GM12875 (cell line): ENCODE results near the gene ADGRE1.
A peak's percentile ranks its signal among the peaks of the same experiment; 100 is the strongest.

Experiments used
- H3K4me3 ChIP-seq: one replicate; pipeline ENCODE4 v1.5.1; 2011; ENCODE audit warnings: low read depth, low read length, control low read depth
- TF ChIP-seq, protein P1 (sequence below): IDR thresholded peaks from 2 replicates; pipeline ENCODE4 v1.5.1; 2011; ENCODE audit warnings: low read depth, mild to moderate bottlenecking, control low read depth, inconsistent platforms, low read length, moderate library complexity, borderline replicate concordance; ENCODE audit not compliant: insufficient read depth

Gene ADGRE1

DNA sequence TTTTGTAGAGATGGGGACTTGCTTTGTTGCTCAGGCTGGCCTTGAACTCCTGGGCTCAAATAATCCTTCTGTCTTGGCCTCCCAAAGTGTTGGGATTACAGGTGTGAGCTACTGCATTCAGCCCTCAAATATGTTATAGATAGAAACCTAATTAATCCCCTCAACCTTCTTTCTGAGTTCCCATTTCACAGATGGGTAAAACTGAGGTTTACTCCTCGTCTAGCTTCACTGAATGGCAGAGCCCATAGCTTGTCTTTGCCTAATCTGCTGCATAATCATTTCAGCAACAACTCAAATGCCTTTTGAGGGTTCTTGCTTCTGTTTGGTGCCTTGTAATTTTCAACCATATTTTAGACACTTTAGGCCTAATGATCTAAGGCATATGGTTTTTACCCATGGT, 36.0 kb upstream of the ADGRE1 start:
- TF ChIP-seq, protein P1, sequence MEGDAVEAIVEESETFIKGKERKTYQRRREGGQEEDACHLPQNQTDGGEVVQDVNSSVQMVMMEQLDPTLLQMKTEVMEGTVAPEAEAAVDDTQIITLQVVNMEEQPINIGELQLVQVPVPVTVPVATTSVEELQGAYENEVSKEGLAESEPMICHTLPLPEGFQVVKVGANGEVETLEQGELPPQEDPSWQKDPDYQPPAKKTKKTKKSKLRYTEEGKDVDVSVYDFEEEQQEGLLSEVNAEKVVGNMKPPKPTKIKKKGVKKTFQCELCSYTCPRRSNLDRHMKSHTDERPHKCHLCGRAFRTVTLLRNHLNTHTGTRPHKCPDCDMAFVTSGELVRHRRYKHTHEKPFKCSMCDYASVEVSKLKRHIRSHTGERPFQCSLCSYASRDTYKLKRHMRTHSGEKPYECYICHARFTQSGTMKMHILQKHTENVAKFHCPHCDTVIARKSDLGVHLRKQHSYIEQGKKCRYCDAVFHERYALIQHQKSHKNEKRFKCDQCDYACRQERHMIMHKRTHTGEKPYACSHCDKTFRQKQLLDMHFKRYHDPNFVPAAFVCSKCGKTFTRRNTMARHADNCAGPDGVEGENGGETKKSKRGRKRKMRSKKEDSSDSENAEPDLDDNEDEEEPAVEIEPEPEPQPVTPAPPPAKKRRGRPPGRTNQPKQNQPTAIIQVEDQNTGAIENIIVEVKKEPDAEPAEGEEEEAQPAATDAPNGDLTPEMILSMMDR: no peak
- H3K4me3 ChIP-seq: no peak overlapping the region

DNA sequence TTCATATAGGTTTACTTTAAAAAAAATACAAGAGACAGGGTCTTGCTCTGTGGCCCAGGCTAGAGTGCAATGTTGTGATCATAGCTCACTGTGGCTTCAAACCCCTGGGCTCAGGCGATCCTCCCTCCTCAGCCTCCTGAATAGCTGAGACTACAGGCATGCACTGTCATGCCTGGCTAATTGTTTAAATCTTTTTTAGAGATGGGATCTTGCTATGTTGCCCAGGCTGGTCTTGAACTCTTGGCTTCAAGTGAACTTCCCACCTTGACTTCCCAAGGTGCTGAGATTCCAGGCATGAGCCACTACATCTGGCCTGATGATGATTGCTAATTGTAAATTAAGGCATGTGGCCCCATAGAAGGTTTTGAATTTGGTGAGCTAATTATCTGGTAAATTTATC, 35.4 kb upstream of the ADGRE1 start:
- TF ChIP-seq, protein P1: no peak
- no peak overlapping the region for H3K4me3 ChIP-seq

DNA sequence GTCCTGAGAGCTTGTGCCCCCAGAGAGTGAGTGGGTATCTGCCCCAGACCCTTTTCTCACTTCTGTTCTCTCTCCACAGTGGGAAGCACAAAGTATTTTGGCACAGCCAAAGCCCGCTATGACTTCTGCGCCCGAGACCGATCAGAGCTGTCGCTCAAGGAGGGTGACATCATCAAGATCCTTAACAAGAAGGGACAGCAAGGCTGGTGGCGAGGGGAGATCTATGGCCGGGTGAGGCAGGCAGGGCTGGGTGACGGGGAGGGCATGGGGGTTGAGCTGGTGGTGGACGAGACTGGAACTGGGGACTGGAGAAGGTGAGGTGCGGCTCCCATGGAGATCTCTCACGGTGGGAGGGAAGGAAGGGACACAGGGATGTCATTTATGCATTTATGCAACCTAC, 33.5 kb upstream of the ADGRE1 start:
- no peak overlapping the region for H3K4me3 ChIP-seq
- TF ChIP-seq, protein P1: no peak

DNA sequence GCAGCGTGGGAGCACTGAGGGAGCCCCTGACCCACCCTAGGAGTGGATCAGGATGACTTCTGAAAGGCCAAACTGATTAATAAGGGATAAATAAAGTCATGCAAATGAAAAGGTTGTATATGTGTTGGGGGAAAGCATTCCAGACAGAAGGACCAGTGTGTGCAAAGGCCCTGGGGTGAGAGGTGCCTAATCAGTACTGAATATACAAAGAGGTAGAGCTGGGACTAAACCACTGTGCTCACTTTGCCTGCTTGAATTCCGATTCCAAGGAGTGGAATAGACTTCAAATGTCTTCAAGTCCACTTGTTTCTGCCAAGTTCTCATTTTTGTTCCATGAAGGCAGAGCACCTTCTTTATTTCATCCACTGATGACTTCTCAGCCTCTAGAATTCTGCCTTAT, 32.6 kb upstream of the ADGRE1 start:
- no peak overlapping the region for H3K4me3 ChIP-seq
- TF ChIP-seq, protein P1: no peak

DNA sequence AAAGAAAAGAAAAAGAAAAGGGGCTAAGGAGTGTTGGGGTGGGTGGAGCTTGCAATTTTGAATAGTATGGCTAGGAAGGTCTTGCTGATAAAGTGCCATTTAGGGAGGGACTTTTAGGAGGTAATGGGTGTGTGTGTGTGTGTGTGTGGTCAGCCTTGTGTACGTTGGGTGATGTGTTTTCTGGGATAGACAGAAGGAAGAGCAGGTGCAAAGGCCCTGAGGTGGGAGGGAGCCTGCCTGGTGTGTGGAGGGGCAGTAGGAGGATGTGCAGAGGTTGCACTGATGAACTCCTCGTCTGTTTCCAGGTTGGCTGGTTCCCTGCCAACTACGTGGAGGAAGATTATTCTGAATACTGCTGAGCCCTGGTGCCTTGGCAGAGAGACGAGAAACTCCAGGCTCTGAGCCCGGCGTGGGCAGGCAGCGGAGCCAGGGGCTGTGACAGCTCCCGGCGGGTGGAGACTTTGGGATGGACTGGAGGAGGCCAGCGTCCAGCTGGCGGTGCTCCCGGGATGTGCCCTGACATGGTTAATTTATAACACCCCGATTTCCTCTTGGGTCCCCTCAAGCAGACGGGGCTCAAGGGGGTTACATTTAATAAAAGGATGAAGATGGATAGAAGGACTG, 30.5 kb upstream of the ADGRE1 start:
- no peak overlapping the region for H3K4me3 ChIP-seq
- TF ChIP-seq, protein P1: no peak

DNA sequence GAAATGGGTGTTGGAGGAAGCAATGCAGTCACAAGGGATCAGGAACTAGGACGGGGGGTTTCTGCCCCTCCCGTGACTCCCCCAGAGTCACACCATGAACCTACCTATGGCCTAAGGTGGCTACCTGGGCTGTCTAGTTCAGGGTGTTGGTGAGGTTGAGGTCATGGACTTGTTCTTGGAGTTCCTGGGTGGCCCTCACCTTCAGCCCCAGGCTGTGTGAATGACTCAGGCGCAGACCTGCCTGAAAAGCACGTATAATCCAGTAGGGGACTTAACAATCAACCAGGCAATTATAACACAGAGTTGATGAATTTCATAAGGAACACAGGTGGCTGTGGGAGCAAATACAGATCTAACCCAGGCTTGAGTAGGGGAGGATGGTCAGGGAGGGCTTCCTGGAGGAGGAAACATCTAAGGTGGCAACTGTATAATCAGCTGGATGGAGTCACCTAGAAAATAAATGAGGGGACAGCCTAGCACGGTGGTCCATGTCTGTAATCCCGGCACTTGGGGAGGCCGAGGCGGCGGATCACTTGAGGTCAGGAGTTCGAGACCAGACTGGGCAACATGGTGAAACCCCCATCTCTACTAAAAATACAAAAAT, 25.6 kb upstream of the ADGRE1 start:
- H3K4me3 ChIP-seq: no peak overlapping the region
- TF ChIP-seq, protein P1: no peak

DNA sequence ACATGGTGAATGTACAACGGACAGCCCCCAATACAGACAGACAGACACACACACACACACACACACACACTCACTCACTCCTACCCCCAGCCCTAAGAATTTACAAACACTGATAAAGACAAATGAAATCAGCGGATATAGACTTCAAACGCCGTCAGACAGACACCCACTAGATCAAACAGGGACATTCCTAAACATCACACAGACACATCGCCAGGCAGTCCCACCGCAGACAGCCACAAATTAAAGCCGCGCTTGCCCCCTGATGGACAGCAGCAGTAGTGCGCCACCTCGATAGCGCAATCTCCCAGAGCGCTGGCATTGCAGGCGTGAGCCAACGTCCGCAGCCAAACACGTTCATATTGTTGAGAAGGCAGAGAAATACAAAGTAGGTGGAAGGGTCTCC, 24.7 kb upstream of the ADGRE1 start:
- TF ChIP-seq, protein P1: peak; percentile 89
- peak overlapping the region; percentile 33 for H3K4me3 ChIP-seq
